NCI-H1436 treated with DMSO at 0.1 percent for 48 hours (cell line): ENCODE results near the gene AGBL3.

Experiments
- DNase-seq: peaks from one replicate; lab custom pipeline; 2025; lab: John Stamatoyannopoulos, UW

The AGBL3 gene

GRCh38 chr7:135147899-135148721 is 161.8 kb downstream of the AGBL3 start, which contains the start of gene TMEM140:
Gene TMEM140 (plus strand): TSS chr7:135148072. CDS start chr7:135164442, 16,370 bp downstream.
- no peak for DNase-seq

- DNase-seq, result no peak
Measured at GRCh38 chr7:135150072-135150782, 163.9 kb downstream of the AGBL3 start.

- no peak for DNase-seq
Measured at GRCh38 chr7:135151132-135151531, 164.8 kb downstream of the AGBL3 start.

GRCh38 chr7:135151533-135151932 is 165.2 kb downstream of the AGBL3 start:
- no peak for DNase-seq

GRCh38 chr7:135152442-135152841 is 166.1 kb downstream of the AGBL3 start:
- no peak for DNase-seq

GRCh38 chr7:135154734-135155133 is 168.4 kb downstream of the AGBL3 start:
- no peak for DNase-seq

- no peak for DNase-seq
Measured at GRCh38 chr7:135156290-135156689, 170.0 kb downstream of the AGBL3 start.

GRCh38 chr7:135158141-135158655 is 171.9 kb downstream of the AGBL3 start:
- no peak for DNase-seq

- no peak for DNase-seq
Measured at GRCh38 chr7:135158874-135159273, 172.6 kb downstream of the AGBL3 start.

GRCh38 chr7:135159359-135160085 is 173.2 kb downstream of the AGBL3 start:
- no peak for DNase-seq

GRCh38 chr7:135160098-135160857 is 174.0 kb downstream of the AGBL3 start:
- no peak for DNase-seq

- no peak for DNase-seq
Measured at GRCh38 chr7:135160858-135161653, 174.7 kb downstream of the AGBL3 start.

- no peak for DNase-seq
Measured at GRCh38 chr7:135161669-135162068, 175.4 kb downstream of the AGBL3 start.

- DNase-seq, result no peak
Measured at GRCh38 chr7:135162382-135163001, 176.2 kb downstream of the AGBL3 start.

- no peak for DNase-seq
Measured at GRCh38 chr7:135164357-135165061, 178.2 kb downstream of the AGBL3 start.

- DNase-seq, result no peak
Measured at GRCh38 chr7:135165862-135166261, 179.6 kb downstream of the AGBL3 start.

GRCh38 chr7:135166338-135166990 is 180.2 kb downstream of the AGBL3 start:
- DNase-seq, result no peak

GRCh38 chr7:135167365-135167917 is 181.1 kb downstream of the AGBL3 start:
- no peak for DNase-seq

- DNase-seq, result no peak
Measured at GRCh38 chr7:135168001-135168400, 181.7 kb downstream of the AGBL3 start.
